Thymus (tissue), 11 donors: ENCODE results near the gene ADGRB3. TPM values are rescaled to one million over a fixed set of nuclear protein-coding genes. Genes with fewer than 3 reads are reported as not detected.

ENCODE experiments used
- DNase-seq, 9 donors: peaks; one replicate each; pipeline ENCODE4 v3.0.0-alpha.2; 2013; ENCODE audit warnings: low spot score in 9 of 9, low read depth in 6 of 9, missing footprints in 1 of 9
- H3K27ac ChIP-seq, 2 donors: one replicate each; pipeline ENCODE4 v1.5.1; 2013; ENCODE audit warnings: control low read depth in 1 of 2, low read depth in 1 of 2, low read length in 1 of 2, mild to moderate bottlenecking in 1 of 2, moderate library complexity in 1 of 2
- H3K27me3 ChIP-seq, 2 donors: one replicate each; pipeline ENCODE4 v1.5.1; 2013; ENCODE audit warnings: low read length in 1 of 2; ENCODE audit not compliant: control insufficient read depth in 2 of 2, insufficient read depth in 1 of 2
- H3K36me3 ChIP-seq, 2 donors: one replicate each; pipeline ENCODE4 v1.5.1; 2013; ENCODE audit warnings: low read length in 1 of 2, mild to moderate bottlenecking in 1 of 2, moderate library complexity in 1 of 2; ENCODE audit not compliant: control insufficient read depth in 2 of 2, insufficient read depth in 2 of 2
- H3K4me1 ChIP-seq, 2 donors: one replicate each; pipeline ENCODE4 v1.5.1; 2013; ENCODE audit warnings: low read length in 2 of 2; ENCODE audit not compliant: control insufficient read depth in 2 of 2, insufficient read depth in 2 of 2
- H3K4me3 ChIP-seq, 2 donors: one replicate each; pipeline ENCODE4 v1.5.1; 2013; ENCODE audit warnings: low read length in 2 of 2, control low read depth in 1 of 2, mild to moderate bottlenecking in 1 of 2
- H3K9me3 ChIP-seq, 2 donors: one replicate each; pipeline ENCODE4 v1.5.1; 2013; ENCODE audit warnings: low read length in 1 of 2, mild to moderate bottlenecking in 1 of 2; ENCODE audit not compliant: control insufficient read depth in 2 of 2, insufficient read depth in 1 of 2
- WGBS: extraction: QIAGEN DNeasy Blood & Tissue Kit; methylation state at CpG from one replicate; pipeline ENCODE4 v1.1.7; 2013; 5-methylcytosine and 5-hydroxymethylcytosine counted together
- polyA plus RNA-seq: library from polyadenylated mRNA; stranded (reverse); fragments of 200-250 nt; gene quantifications from one replicate; pipeline ENCODE4 v1.2.3, GENCODE V29; 2013
- total RNA-seq: library from RNA; stranded (reverse); fragments of 120-200 nt; gene quantifications from one replicate; pipeline ENCODE4 v1.2.4, GENCODE V29; 2013
- donor health status: healthy.

Gene ADGRB3
- total and polyA plus RNA-seq, 2 donors, result 0.09 TPM

DNA sequence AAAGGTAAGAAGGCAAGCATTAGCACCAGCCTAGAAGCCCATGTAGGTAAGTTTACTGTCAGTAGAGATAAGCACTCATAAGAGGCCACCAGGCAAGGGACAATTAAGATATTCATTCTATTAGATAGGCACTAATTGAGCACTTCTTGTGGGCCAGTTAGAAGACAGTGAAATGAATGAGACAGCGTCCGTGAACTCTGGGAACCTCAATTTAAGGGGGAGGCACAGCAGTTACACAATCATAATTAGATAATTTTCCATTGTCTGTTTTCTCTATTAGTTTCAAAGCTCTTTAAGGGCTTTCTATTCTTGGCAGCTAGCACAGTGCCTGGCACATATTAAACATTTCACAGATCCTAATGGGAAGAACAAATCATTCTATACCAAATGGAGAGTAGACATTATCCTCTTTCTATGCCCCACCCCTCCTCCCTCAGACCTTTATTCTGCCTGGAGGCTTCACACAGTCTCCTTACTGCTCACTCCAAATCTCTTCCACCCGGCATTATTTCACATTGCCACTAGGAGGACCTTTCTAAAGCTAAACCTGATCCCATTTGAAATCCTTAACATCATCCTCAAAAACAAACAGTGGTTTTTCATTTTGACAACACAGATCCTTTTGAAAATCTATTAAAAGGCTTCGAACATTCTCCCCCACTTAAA, 529.6 kb downstream of the ADGRB3 start:
- DNase-seq, result no peak
- Histone ChIP-seq H3K4me1 (no peaks in the 10 kb centered on the region), H3K27me3 (no peaks in the 10 kb centered on the region), H3K4me3 (no peak overlapping the region), H3K36me3 (no peaks in the 10 kb centered on the region), H3K9me3 (no peaks in the 10 kb centered on the region), H3K27ac (no peak overlapping the region)
- WGBS, result 83% methylated on average over 4 of the region's 4 CpGs

- Histone ChIP-seq H3K4me1 (no peaks in the 10 kb centered on the region), H3K9me3 (no peaks in the 10 kb centered on the region), H3K27ac (no peak overlapping the region), H3K4me3 (no peak overlapping the region), H3K36me3 (no peaks in the 10 kb centered on the region), H3K27me3 (no peaks in the 10 kb centered on the region)
- DNase-seq, result no peak
Measured at GRCh38 chr6:69179681-69180080, 544.6 kb downstream of the ADGRB3 start.

- H3K9me3 ChIP-seq, result no peaks in the 10 kb centered on the region
- no peak for DNase-seq
- H3K36me3 ChIP-seq, result no peaks in the 10 kb centered on the region
- no peaks in the 10 kb centered on the region for H3K27me3 ChIP-seq
- no peak overlapping the region for H3K27ac ChIP-seq
- WGBS, result 91% methylated on average over 7 of the region's 7 CpGs
- H3K4me1 ChIP-seq, result no peaks in the 10 kb centered on the region
- H3K4me3 ChIP-seq, result no peak overlapping the region
Measured at GRCh38 chr6:69180361-69181067, 545.4 kb downstream of the ADGRB3 start.

DNA sequence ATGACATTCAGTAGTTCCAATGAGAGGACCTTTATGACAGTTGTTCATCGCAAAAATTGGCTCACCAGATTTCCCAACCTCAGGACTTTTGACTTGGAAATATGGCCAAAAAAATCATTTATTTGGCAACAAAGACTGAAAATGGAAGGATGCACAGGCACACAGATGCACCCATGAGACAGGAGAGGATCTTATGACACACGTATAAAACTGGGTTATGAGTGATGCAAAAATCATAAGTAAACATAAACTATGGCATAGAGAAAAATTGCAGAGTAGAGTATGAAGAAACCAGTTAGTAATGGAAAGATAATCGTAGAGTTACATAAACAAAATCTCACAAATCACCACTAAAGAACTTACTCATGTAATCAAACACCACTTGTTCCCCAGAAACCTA, 546.9 kb downstream of the ADGRB3 start:
- Histone ChIP-seq H3K4me1 (no peaks in the 10 kb centered on the region), H3K27ac (no peak overlapping the region), H3K4me3 (no peak overlapping the region), H3K9me3 (no peaks in the 10 kb centered on the region), H3K27me3 (no peaks in the 10 kb centered on the region), H3K36me3 (no peaks in the 10 kb centered on the region)
- no peak for DNase-seq
- WGBS, result 95% methylated on average over 3 of the region's 3 CpGs

- no peaks in the 10 kb centered on the region for H3K36me3 ChIP-seq
- 96% methylated on average over 3 of the region's 3 CpGs for WGBS
- H3K27ac ChIP-seq, result no peak overlapping the region
- no peak overlapping the region for H3K4me3 ChIP-seq
- H3K27me3 ChIP-seq, result no peaks in the 10 kb centered on the region
- H3K9me3 ChIP-seq, result no peaks in the 10 kb centered on the region
- no peaks in the 10 kb centered on the region for H3K4me1 ChIP-seq
- no peak for DNase-seq
Measured at GRCh38 chr6:69185276-69185675, 550.2 kb downstream of the ADGRB3 start.

GRCh38 chr6:69202768-69203167, 567.7 kb downstream of the ADGRB3 start:
- Histone ChIP-seq H3K27ac (no peak overlapping the region), H3K4me1 (no peaks in the 10 kb centered on the region), H3K36me3 (no peaks in the 10 kb centered on the region), H3K27me3 (no peaks in the 10 kb centered on the region), H3K9me3 (no peaks in the 10 kb centered on the region), H3K4me3 (no peak overlapping the region)
- 60% methylated on average over 2 of the region's 2 CpGs for WGBS
- DNase-seq, result no peak

DNA sequence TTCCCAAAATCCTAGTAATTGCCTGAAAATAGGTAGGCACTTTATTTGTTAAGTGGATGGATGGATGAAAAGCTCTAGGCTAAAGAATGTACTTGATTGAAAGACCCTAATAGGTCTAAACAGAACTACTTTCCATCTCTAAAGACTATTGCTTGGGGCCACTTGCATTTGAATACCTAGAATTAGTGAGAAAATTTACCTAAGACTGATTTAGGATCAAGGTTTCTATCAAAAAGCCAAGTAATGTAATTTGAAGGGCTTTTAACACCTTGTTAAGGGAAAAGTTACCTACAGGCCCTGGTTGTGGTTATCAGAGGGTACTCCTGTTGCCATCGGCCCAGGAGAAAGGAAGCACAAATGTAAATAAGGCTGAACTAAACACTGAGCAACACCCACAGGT, 581.0 kb downstream of the ADGRB3 start:
- Histone ChIP-seq H3K36me3 (no peaks in the 10 kb centered on the region), H3K9me3 (no peaks in the 10 kb centered on the region), H3K27ac (no peak overlapping the region), H3K27me3 (no peaks in the 10 kb centered on the region), H3K4me1 (no peaks in the 10 kb centered on the region), H3K4me3 (no peak overlapping the region)
- no peak for DNase-seq
- 24% methylated on average over 1 of the region's 1 CpG for WGBS

- no peak for DNase-seq
- 91% methylated on average over 2 of the region's 2 CpGs for WGBS
- H3K4me1 ChIP-seq, result no peaks in the 10 kb centered on the region
- no peaks in the 10 kb centered on the region for H3K9me3 ChIP-seq
- no peak overlapping the region for H3K27ac ChIP-seq
- H3K4me3 ChIP-seq, result no peak overlapping the region
- no peaks in the 10 kb centered on the region for H3K36me3 ChIP-seq
- no peaks in the 10 kb centered on the region for H3K27me3 ChIP-seq
Measured at GRCh38 chr6:69217343-69217742, 582.3 kb downstream of the ADGRB3 start.

GRCh38 chr6:69220375-69220774, 585.3 kb downstream of the ADGRB3 start:
- Histone ChIP-seq H3K4me1 (no peaks in the 10 kb centered on the region), H3K36me3 (no peaks in the 10 kb centered on the region), H3K27ac (no peak overlapping the region), H3K4me3 (no peak overlapping the region), H3K9me3 (no peaks in the 10 kb centered on the region), H3K27me3 (no peaks in the 10 kb centered on the region)
- WGBS, result 82% methylated on average over 3 of the region's 3 CpGs
- DNase-seq, result no peak
